GM12891 (cell line): ENCODE measurements around the gene TBC1D1.

Experiments
- PAX5 ChIP-seq: IDR thresholded peaks from 2 replicates; pipeline ENCODE4 v1.6.1; 2011; ENCODE audit warnings: low read length, moderate library complexity, mild to moderate bottlenecking; ENCODE audit not compliant: insufficient read depth, severe bottlenecking
- POLR2A ChIP-seq: IDR thresholded peaks from 2 replicates; pipeline ENCODE4 v1.6.1; 2011; ENCODE audit warnings: low read depth, low read length, control low read depth
- POLR2AphosphoS5 ChIP-seq: IDR thresholded peaks from 2 replicates; pipeline ENCODE4 v1.6.1; 2011; ENCODE audit warnings: low read depth, low read length, control low read depth
- POU2F2 ChIP-seq: IDR thresholded peaks from 2 replicates; pipeline ENCODE4 v1.6.1; 2011; ENCODE audit warnings: low read depth, mild to moderate bottlenecking, control low read depth, low read length, moderate library complexity
- TAF1 ChIP-seq: IDR thresholded peaks from 2 replicates; pipeline ENCODE4 v1.6.1; 2011; ENCODE audit warnings: low read depth, low read length, control low read depth

GRCh38 chr4:38106886-38107514 is 216.1 kb downstream of the TBC1D1 start:
- TF ChIP-seq POLR2A, result no peak
- no peak for TF ChIP-seq PAX5
- TF ChIP-seq POLR2AphosphoS5, result no peak
- TF ChIP-seq TAF1, result no peak
- TF ChIP-seq POU2F2, result no peak
